CD4-positive, alpha-beta T cell treated with Interleukin-17A for 4 hours (primary cell): ENCODE measurements around the gene DHX9.
"Not testable (repeated sequence)": the region's sequence is repeated elsewhere in the genome, so short reads cannot be mapped to it uniquely, and the experiment has no call there.

ENCODE experiments used
- DNase-seq: peaks from one replicate; pipeline ENCODE4 v3.0.0-alpha.2; 2020; ENCODE audit warnings: mixed read lengths

The DHX9 gene

DNA sequence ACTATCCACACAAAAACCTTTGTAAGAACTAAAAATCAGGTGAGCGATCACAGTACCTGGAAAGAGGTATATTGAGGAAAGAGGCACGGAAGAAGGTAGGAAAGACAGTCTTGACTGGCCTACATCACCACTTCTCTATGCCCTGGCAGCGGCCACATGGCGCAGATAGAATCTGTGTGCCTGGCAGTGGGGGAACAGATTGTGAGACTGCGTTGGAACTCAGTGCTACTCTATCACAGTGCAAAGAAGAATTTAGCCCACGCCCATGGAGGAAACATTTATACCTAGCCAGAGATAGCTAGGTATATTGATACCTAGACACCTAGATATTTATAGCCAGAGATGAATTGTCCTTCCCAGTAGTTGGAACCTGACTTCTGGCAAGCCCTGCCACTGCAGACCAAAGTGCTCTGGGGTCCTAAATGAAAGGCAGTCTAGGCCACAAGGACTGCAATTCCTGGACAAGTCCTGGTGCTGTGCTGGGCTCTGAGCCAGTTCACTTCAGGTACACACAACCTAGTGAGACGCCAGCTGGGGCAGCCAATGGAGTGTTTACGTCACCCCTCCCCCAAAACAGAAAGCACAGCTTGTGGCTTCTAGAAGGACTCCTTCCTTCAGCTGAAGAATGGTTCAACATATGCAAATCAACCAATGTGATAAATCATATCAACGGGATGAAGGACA is 51.9 kb downstream of the DHX9 start:
- no peak for DNase-seq

DNA sequence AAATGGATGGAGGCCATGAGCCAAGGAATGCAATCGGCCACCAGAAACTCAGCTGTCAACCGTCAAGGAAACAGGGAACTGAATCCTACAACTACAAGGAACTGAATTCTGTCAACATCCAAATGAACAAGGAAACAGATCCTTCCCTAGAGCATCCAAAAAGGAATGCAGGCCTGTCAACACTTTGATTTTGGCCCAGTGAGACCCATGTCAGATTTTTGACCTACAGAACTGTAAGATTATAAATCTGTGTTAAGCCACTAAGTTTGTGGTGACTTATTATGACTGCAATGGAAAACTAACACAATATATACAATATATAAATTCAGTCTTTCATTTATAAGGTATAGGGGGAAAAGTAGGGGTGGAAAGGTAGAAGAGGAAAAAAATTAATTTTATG is 58.5 kb downstream of the DHX9 start:
- DNase-seq: no peak

GRCh38 chr1:182901946-182902345 is 62.8 kb downstream of the DHX9 start:
- DNase-seq: not testable (repeated sequence)

DNA sequence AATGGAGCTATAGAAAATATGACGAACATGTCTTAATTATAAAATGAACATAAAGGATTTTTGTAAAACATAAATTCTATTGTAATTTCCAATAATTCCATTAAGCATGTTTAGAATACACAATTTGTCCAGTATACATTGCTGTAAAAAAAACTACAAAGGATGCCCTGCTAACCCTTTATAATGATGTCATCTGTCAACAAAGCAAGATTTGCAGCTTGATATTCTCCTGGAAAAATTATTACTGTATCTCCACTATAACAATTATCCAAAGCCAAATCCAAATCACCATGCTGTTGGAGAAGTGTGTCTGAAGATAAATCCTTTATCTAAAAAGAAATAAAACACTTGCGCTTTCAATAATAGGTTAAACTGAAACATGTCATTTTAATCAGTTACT is 66.2 kb downstream of the DHX9 start:
- no peak for DNase-seq

GRCh38 chr1:182909578-182909977 is 70.4 kb downstream of the DHX9 start:
- DNase-seq: no peak

GRCh38 chr1:182910143-182910542 is 71.0 kb downstream of the DHX9 start:
- no peak for DNase-seq

- no peak for DNase-seq
These were observed 74.3 kb downstream of the DHX9 start for GRCh38 chr1:182913401-182913800.

GRCh38 chr1:182917378-182917777 is 78.2 kb downstream of the DHX9 start:
- DNase-seq: no peak

DNA sequence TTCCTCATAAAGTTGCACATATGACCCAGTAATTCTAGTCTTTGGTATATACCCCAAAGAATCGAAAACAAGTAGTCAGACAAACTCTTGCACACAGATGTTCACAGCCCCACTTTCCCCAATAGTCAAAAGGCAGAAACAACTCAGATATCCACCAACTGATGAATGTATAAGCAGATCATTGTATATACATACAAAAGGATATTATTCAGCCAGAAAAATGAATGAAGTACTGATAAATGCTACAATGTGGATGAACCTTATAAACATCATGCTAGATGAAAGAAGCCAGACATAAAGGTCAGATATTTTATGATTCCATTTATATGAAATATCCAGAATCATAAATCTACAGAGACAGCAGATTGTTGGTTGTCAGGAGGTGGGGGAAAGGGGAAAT is 86.5 kb downstream of the DHX9 start:
- DNase-seq: no peak

DNA sequence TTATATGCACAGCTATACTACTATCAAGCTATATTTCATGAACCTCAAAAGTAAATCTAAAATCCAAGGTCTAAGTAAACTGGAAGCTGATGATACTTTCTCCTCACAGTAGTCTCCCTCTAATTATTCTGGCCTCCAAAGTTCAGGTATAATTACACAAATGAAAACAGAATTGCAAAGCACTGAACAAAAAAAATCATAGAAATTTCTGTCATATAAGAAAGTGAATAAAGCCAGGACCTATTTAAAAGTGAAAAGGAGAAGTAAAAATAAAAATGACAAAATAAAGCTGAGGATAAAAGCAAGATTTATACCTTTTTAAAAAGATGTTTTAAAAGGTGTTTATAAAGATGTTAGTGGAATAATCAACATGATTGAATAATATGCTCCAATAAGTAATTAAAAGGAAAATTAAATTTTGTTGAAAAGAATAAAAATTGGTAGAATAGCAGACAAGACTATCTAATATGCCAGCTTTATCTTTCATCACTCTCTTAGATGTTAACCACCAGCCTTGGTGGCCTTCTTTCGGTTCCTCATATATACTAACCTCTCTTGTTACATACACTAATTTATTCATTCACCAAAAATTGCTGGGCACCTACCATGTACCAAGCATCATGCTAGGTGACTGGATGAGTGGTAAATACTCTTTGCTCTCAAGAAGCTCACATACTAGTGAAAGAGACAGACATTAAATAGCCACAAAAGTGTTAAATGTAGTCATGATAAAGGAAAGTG is 88.7 kb downstream of the DHX9 start:
- DNase-seq: no peak

DNA sequence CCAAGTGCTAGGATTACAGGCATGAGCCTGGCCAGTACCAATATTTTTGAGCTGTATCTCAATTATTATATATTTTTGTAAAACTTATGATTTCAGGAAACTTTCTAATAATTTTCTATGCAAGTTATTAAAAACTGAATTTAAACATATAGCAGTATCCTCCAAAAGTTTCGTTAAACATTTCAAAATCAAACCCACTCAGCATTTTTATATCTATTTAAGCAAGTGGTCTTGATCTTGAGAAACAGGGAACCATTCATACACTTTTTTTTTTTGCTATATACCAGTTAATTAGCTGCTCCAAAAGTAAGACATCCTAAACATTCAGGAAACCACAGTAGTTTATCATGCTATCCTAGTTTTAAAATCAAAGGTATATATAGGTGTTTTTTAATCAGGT is 91.8 kb downstream of the DHX9 start:
- no peak for DNase-seq

- DNase-seq: no peak
These were observed 96.6 kb downstream of the DHX9 start for GRCh38 chr1:182935716-182936115.
